ENCODE data around the gene USP22.
"Not testable (repeated sequence)": the region's sequence is repeated elsewhere in the genome, so short reads cannot be mapped to it uniquely, and the experiment has no call there.

The USP22 gene

DNA sequence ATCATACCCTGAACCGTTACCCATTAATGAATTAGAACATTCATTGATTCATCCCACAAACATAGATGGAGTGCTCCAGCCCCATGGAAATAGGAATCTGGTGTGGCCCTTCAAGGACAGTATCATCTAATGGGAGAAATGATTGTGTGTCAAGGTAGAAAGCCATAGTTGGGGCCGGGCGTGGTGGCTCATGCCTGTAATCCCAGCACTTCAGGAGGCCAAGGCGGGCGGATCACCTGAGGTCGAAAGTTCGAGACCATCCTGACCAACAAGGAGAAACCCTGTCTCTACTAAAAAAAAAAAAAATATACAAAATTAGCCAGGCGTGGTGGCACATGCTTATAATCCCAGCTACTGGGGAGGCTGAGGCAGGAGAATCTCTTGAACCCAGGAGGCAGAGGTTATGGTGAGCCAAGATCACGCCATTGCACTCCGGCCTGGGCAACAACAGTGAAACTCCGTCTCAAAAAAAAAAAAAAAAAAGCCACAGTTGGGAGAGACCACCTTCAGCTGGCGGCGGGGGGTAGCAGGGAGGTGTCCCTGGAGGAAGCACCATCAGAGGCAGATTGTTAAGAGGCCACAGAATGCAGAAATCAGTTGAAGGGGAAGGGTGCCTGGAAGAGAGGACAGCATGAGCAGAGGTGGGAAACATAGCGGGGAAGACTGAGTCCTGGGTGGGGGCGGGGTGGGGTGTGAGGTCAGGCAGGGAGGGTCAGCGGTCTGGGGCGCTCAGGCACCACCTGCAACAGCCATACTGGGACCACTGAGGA, 60.0 kb downstream of the USP22 start:
- Histone ChIP-seq H3K27me3 (ENCODE audit: insufficient read depth, poor library complexity, severe bottlenecking) (no peaks in the 10 kb centered on the region), H3K27ac (ENCODE audit: poor library complexity, severe bottlenecking) (no peak overlapping the region), H3K4me3 (ENCODE audit: severe bottlenecking) (no peak overlapping the region), H3K36me3 (ENCODE audit: low read depth) (no peaks in the 10 kb centered on the region), H3K4me1 (ENCODE audit: insufficient read depth, poor library complexity, severe bottlenecking) (no peaks in the 10 kb centered on the region), H3K9me3 (ENCODE audit: severe bottlenecking) (no peaks in the 10 kb centered on the region)
- TF ChIP-seq, protein P1, sequence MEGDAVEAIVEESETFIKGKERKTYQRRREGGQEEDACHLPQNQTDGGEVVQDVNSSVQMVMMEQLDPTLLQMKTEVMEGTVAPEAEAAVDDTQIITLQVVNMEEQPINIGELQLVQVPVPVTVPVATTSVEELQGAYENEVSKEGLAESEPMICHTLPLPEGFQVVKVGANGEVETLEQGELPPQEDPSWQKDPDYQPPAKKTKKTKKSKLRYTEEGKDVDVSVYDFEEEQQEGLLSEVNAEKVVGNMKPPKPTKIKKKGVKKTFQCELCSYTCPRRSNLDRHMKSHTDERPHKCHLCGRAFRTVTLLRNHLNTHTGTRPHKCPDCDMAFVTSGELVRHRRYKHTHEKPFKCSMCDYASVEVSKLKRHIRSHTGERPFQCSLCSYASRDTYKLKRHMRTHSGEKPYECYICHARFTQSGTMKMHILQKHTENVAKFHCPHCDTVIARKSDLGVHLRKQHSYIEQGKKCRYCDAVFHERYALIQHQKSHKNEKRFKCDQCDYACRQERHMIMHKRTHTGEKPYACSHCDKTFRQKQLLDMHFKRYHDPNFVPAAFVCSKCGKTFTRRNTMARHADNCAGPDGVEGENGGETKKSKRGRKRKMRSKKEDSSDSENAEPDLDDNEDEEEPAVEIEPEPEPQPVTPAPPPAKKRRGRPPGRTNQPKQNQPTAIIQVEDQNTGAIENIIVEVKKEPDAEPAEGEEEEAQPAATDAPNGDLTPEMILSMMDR (IDR thresholded peaks at IDR 0.05; ENCODE audit: poor library complexity, severe bottlenecking) = no peak
- DNase-seq (ENCODE audit: low spot score) = no peak
- no peak for ATAC-seq (ENCODE audit: low read depth)

- DNase-seq (ENCODE audit: low spot score) (no peak), ATAC-seq (ENCODE audit: low read depth) (no peak)
- Histone ChIP-seq H3K27me3 (ENCODE audit: insufficient read depth, poor library complexity, severe bottlenecking) (no peaks in the 10 kb centered on the region), H3K4me3 (ENCODE audit: severe bottlenecking) (no peak overlapping the region), H3K27ac (ENCODE audit: poor library complexity, severe bottlenecking) (no peak overlapping the region), H3K36me3 (ENCODE audit: low read depth) (no peaks in the 10 kb centered on the region), H3K9me3 (ENCODE audit: severe bottlenecking) (no peaks in the 10 kb centered on the region), H3K4me1 (ENCODE audit: insufficient read depth, poor library complexity, severe bottlenecking) (no peaks in the 10 kb centered on the region)
- TF ChIP-seq, protein P1 (IDR thresholded peaks at IDR 0.05; ENCODE audit: poor library complexity, severe bottlenecking) = no peak
Measured at GRCh38 chr17:20981046-20981920, 61.5 kb downstream of the USP22 start.

GRCh38 chr17:20979792-20980083, 63.1 kb downstream of the USP22 start:
- H3K4me1 ChIP-seq (ENCODE audit: insufficient read depth, poor library complexity, severe bottlenecking) = no peaks in the 10 kb centered on the region
- no peak overlapping the region for H3K27ac ChIP-seq (ENCODE audit: poor library complexity, severe bottlenecking)
- ATAC-seq (ENCODE audit: low read depth) (no peak), DNase-seq (ENCODE audit: low spot score) (no peak)
- no peaks in the 10 kb centered on the region for H3K9me3 ChIP-seq (ENCODE audit: severe bottlenecking)
- TF ChIP-seq, protein P1 (IDR thresholded peaks at IDR 0.05; ENCODE audit: poor library complexity, severe bottlenecking) = no peak
- no peaks in the 10 kb centered on the region for H3K27me3 ChIP-seq (ENCODE audit: insufficient read depth, poor library complexity, severe bottlenecking)
- no peak overlapping the region for H3K4me3 ChIP-seq (ENCODE audit: severe bottlenecking)
- no peaks in the 10 kb centered on the region for H3K36me3 ChIP-seq (ENCODE audit: low read depth)

GRCh38 chr17:20979007-20979791, 63.6 kb downstream of the USP22 start:
- not testable (repeated sequence) for H3K4me1 ChIP-seq (ENCODE audit: insufficient read depth, poor library complexity, severe bottlenecking); DNase-seq (ENCODE audit: low spot score); ATAC-seq (ENCODE audit: low read depth); H3K4me3 ChIP-seq (ENCODE audit: severe bottlenecking); H3K27ac ChIP-seq (ENCODE audit: poor library complexity, severe bottlenecking); H3K9me3 ChIP-seq (ENCODE audit: severe bottlenecking); H3K36me3 ChIP-seq (ENCODE audit: low read depth); H3K27me3 ChIP-seq (ENCODE audit: insufficient read depth, poor library complexity, severe bottlenecking)

DNA sequence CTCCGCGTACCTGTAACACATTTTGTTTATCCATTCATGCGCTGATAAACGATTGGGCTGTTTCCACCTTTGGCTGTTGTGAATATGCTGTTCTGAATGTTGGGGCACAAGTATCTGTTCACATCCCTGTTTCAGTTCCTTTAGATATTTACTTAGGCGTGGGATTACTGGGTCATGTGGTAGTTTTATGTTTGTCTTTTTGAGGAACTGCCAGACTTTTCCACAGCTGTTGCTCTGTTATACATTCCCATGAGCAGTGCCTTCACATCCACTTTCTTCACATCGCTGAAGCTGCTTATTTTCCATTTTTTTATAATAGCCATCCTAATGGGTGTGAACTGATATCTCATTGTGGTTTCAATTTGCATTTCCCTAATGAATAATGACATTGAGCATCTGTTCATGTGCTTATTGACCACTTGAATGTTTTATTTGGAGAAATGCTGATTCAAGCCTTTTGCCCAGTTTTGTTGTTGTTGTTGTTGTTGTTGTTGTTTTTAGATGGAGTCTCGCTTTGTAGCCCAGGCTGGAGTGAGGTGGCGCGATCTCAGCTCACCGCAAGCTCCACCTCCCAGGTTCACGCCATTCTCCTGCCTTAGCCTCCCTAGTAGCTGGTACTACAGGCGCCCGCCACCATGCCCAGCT, 65.1 kb downstream of the USP22 start:
- H3K4me1 ChIP-seq (ENCODE audit: insufficient read depth, poor library complexity, severe bottlenecking); H3K36me3 ChIP-seq (ENCODE audit: low read depth); H3K27me3 ChIP-seq (ENCODE audit: insufficient read depth, poor library complexity, severe bottlenecking); H3K9me3 ChIP-seq (ENCODE audit: severe bottlenecking); H3K4me3 ChIP-seq (ENCODE audit: severe bottlenecking); ATAC-seq (ENCODE audit: low read depth); DNase-seq (ENCODE audit: low spot score); H3K27ac ChIP-seq (ENCODE audit: poor library complexity, severe bottlenecking): not testable (repeated sequence)

Data from RWPE2 (cell line).